Loucy (cell line): ENCODE data around the gene CLEC4C.

Source experiments
- H2AFZ ChIP-seq: fragments of 200-600 bp; sonication (generic); 2 replicates; pipeline ENCODE4 v1.6.0; 2016; ENCODE audit warnings: antibody characterized with exemption, mild to moderate bottlenecking, low read length, moderate library complexity
- H3F3A ChIP-seq: fragments of 200-600 bp; 2 replicates; pipeline ENCODE4 v1.6.0; 2016; ENCODE audit warnings: antibody characterized with exemption, low read depth, mild to moderate bottlenecking
- H3K27me3 ChIP-seq: fragments of 200-600 bp; sonication (generic); 2 replicates; pipeline ENCODE4 v1.6.1; 2014; ENCODE audit warnings: low read length, mild to moderate bottlenecking; ENCODE audit not compliant: insufficient read depth, poor library complexity, severe bottlenecking
- H3K36me3 ChIP-seq: fragments of 200-600 bp; sonication (generic); 2 replicates; pipeline ENCODE4 v1.6.1; 2016; ENCODE audit warnings: low read length; ENCODE audit not compliant: insufficient read depth
- H3K4me1 ChIP-seq: fragments of 200-600 bp; sonication (generic); 2 replicates; pipeline ENCODE4 v1.5.1; 2014; ENCODE audit warnings: low read length, mild to moderate bottlenecking; ENCODE audit not compliant: insufficient read depth, poor library complexity, severe bottlenecking
- H3K4me2 ChIP-seq: fragments of 200-600 bp; sonication (generic); 2 replicates; pipeline ENCODE4 v1.6.0; 2014; ENCODE audit warnings: antibody characterized with exemption, low read length, low read depth, mild to moderate bottlenecking; ENCODE audit not compliant: poor library complexity, severe bottlenecking
- H3K4me3 ChIP-seq: fragments of 200-600 bp; sonication (generic); 2 replicates; pipeline ENCODE4 v1.5.1; 2014; ENCODE audit warnings: low read length, mild to moderate bottlenecking, mixed read lengths; ENCODE audit not compliant: poor library complexity, severe bottlenecking
- H3K79me2 ChIP-seq: fragments of 200-600 bp; sonication (generic); 2 replicates; pipeline ENCODE4 v1.6.1; 2014; ENCODE audit warnings: low read length; ENCODE audit not compliant: insufficient read depth
- H3K9ac ChIP-seq: fragments of 200-600 bp; sonication (generic); 2 replicates; pipeline ENCODE4 v1.6.0; 2014; ENCODE audit warnings: mild to moderate bottlenecking, low read depth, low read length, moderate library complexity; ENCODE audit not compliant: poor library complexity, severe bottlenecking
- H3K9me2 ChIP-seq: fragments of 200-600 bp; sonication (generic); replicated peaks from 2 replicates; pipeline ENCODE4 v1.6.1; 2016; ENCODE audit warnings: low read depth, low read length, mixed read lengths
- H3K9me3 ChIP-seq: fragments of 200-600 bp; sonication (generic); 2 replicates; pipeline ENCODE4 v1.6.1; 2014; ENCODE audit warnings: mild to moderate bottlenecking, antibody characterized with exemption, low read length, low read depth; ENCODE audit not compliant: insufficient read depth
- H4K20me1 ChIP-seq: fragments of 200-600 bp; sonication (generic); 2 replicates; pipeline ENCODE4 v1.6.0; 2014; ENCODE audit warnings: antibody characterized with exemption, low read length, mild to moderate bottlenecking; ENCODE audit not compliant: insufficient read depth, poor library complexity, severe bottlenecking
- EZH2phosphoT487 ChIP-seq: fragments of 200-600 bp; IDR thresholded peaks from 2 replicates; pipeline ENCODE4 v1.6.1; 2018; ENCODE audit warnings: antibody characterized with exemption, mild to moderate bottlenecking, moderate library complexity, borderline replicate concordance
- TF ChIP-seq, protein P1 (sequence below): fragments of 200-600 bp; sonication (generic); conservative IDR thresholded peaks from 2 replicates; pipeline ENCODE4 v1.5.1; 2014; ENCODE audit warnings: mild to moderate bottlenecking, antibody characterized with exemption, low read length

CLEC4C gene

DNA sequence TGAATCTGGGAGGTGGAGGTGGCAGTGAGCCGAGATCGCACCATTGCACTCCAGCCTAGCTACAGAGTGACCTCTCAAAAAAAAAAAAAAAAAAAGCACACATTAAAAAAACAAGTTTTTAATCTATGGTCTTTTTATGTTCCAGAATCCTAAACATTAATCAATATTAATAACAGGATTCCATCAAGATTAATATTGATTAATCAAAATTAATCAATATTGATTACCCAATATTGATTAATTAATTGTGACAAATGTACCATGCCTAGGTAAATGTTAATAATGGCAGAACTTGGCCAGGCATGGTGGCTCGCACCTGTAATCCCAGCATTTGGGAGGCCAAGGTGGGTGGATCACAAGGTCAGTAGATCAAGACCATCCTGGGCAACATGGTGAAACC is 34.1 kb upstream of the CLEC4C start:
- Histone ChIP-seq H3K9ac (no peak overlapping the region), H3K9me3 (no peaks in the 10 kb centered on the region), H3K9me2 (no peaks in the 10 kb centered on the region)

DNA sequence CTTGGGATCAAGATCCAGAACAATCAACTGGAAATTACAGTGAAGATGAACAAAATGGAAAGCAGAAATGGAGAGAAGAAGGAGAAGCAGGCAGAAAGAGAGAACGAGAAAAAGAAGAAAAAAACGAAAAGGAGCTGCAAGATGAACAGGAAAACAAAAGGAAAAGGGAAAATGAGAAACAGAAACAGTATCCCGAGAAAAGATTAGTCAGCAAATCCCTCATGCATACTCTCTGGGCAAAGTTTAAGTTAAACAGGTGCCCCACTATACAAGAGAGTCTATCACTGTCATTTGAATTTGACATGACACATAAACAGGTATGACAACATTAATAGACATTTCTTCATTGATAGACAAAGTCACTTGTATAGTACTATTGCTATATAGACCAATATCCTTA is 22.8 kb upstream of the CLEC4C start:
- no peaks in the 10 kb centered on the region for H3F3A ChIP-seq
- no peaks in the 10 kb centered on the region for H3K9me3 ChIP-seq
- no peak overlapping the region for H3K9ac ChIP-seq
- H3K79me2 ChIP-seq = no peaks in the 10 kb centered on the region
- no peak overlapping the region for H3K4me3 ChIP-seq
- TF ChIP-seq EZH2phosphoT487 = no peak
- TF ChIP-seq, protein P1, sequence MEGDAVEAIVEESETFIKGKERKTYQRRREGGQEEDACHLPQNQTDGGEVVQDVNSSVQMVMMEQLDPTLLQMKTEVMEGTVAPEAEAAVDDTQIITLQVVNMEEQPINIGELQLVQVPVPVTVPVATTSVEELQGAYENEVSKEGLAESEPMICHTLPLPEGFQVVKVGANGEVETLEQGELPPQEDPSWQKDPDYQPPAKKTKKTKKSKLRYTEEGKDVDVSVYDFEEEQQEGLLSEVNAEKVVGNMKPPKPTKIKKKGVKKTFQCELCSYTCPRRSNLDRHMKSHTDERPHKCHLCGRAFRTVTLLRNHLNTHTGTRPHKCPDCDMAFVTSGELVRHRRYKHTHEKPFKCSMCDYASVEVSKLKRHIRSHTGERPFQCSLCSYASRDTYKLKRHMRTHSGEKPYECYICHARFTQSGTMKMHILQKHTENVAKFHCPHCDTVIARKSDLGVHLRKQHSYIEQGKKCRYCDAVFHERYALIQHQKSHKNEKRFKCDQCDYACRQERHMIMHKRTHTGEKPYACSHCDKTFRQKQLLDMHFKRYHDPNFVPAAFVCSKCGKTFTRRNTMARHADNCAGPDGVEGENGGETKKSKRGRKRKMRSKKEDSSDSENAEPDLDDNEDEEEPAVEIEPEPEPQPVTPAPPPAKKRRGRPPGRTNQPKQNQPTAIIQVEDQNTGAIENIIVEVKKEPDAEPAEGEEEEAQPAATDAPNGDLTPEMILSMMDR = no peak
- no peaks in the 10 kb centered on the region for H3K36me3 ChIP-seq
- H3K4me1 ChIP-seq = no peaks in the 10 kb centered on the region
- H3K4me2 ChIP-seq = no peak overlapping the region
- no peaks in the 10 kb centered on the region for H4K20me1 ChIP-seq
- H3K9me2 ChIP-seq = no peaks in the 10 kb centered on the region
- H3K27me3 ChIP-seq = no peaks in the 10 kb centered on the region
- no peak overlapping the region for H2AFZ ChIP-seq

More for the DNA sequence above, 34.1 kb upstream of the CLEC4C start:
- Histone ChIP-seq H3K79me2 (no peaks in the 10 kb centered on the region), H4K20me1 (no peaks in the 10 kb centered on the region), H3F3A (no peaks in the 10 kb centered on the region), H3K27me3 (no peaks in the 10 kb centered on the region), H3K36me3 (no peaks in the 10 kb centered on the region), H3K4me2 (no peak overlapping the region), H2AFZ (no peak overlapping the region), H3K4me1 (no peaks in the 10 kb centered on the region), H3K4me3 (no peak overlapping the region)
- no peak for TF ChIP-seq EZH2phosphoT487
- TF ChIP-seq, protein P1 = no peak

DNA sequence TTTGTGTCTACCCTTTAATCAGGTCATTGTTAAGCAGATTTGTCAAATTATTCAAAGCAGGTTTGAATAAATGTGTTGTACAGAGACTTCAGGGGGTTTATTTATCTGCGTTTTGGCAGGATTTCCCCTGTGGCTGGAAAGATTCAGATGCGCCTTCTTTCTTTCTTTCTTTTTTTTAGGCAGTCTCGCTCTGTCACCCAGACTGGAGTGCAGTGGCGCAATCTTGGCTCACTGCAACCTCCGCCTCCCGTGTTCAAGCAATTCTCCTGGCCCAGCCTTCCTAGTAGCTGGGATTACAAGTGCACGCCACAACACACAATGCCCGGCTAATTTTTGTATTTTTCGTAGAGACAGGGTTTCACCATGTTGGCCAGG is 11.6 kb upstream of the CLEC4C start:
- H3K79me2 ChIP-seq = no peaks in the 10 kb centered on the region
- TF ChIP-seq EZH2phosphoT487 = no peak
- TF ChIP-seq, protein P1 = no peak
- H4K20me1 ChIP-seq = no peaks in the 10 kb centered on the region
- H3K4me3 ChIP-seq = no peak overlapping the region
- H3K36me3 ChIP-seq = no peaks in the 10 kb centered on the region
- H2AFZ ChIP-seq = no peak overlapping the region
- no peak overlapping the region for H3K9ac ChIP-seq
- H3K9me3 ChIP-seq = no peaks in the 10 kb centered on the region
- no peak overlapping the region for H3K4me2 ChIP-seq
- H3F3A ChIP-seq = no peaks in the 10 kb centered on the region
- H3K9me2 ChIP-seq = no peaks in the 10 kb centered on the region
- H3K4me1 ChIP-seq = no peaks in the 10 kb centered on the region
- H3K27me3 ChIP-seq = no peaks in the 10 kb centered on the region
